Measurements from ENCODE around the gene GPR152.

DNA sequence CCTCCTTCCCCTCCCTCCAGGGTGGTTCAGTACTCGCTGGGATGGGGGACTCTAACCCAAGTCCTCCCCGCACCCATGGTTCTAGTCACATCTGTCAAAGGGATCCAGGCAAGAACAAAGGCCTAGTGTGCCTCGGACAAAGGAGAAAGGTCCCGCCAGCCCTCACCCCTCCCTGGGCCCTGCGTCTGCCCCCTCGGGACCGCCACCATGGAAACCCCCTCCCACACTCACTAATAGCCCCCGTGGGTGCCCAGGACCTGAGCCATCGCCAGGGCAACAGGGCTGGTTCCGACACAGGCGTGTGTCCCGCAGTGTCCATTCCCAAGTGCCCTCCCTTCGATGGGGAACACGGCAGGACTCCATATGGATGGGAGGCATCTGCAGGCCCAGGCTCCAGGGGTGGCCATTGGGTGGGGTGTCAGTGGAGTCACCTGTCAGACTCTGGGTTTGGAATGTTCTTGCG, 42.1 kb downstream of the GPR152 start:
- TF ChIP-seq, protein P1, sequence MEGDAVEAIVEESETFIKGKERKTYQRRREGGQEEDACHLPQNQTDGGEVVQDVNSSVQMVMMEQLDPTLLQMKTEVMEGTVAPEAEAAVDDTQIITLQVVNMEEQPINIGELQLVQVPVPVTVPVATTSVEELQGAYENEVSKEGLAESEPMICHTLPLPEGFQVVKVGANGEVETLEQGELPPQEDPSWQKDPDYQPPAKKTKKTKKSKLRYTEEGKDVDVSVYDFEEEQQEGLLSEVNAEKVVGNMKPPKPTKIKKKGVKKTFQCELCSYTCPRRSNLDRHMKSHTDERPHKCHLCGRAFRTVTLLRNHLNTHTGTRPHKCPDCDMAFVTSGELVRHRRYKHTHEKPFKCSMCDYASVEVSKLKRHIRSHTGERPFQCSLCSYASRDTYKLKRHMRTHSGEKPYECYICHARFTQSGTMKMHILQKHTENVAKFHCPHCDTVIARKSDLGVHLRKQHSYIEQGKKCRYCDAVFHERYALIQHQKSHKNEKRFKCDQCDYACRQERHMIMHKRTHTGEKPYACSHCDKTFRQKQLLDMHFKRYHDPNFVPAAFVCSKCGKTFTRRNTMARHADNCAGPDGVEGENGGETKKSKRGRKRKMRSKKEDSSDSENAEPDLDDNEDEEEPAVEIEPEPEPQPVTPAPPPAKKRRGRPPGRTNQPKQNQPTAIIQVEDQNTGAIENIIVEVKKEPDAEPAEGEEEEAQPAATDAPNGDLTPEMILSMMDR (IDR thresholded peaks at IDR 0.05): no peak
- TF ChIP-seq JUN (IDR thresholded peaks at IDR 0.05) (no peak), CHD4 (IDR thresholded peaks at IDR 0.05; ENCODE audit: borderline replicate concordance) (no peak), BHLHE40 (IDR thresholded peaks at IDR 0.05; ENCODE audit: low read depth, low read length) (no peak), NR3C1 (IDR thresholded peaks at IDR 0.05) (no peak)

Measured in A549 (cell line).